ENCODE data around the gene PLLP. TPM values are rescaled to one million over a fixed set of nuclear protein-coding genes. Genes with fewer than 3 reads are reported as not detected.

The PLLP gene
- total and polyA plus RNA-seq, 2 experiments from 2014 or later = 1.3 to 6.1 TPM

GRCh38 chr16:57251352-57251751 lies 33.1 kb downstream of the PLLP start:
- Histone ChIP-seq H3K36me3 (ENCODE audit: insufficient read depth) (no peaks in the 10 kb centered on the region; the same call in 1 of the 2 replicates), H3K4me3 (no peak overlapping the region), H3K9me2 (ENCODE audit: insufficient read depth) (no peaks in the 10 kb centered on the region), H4K20me1 (replicated peaks; ENCODE audit: insufficient read depth) (no peaks in the 10 kb centered on the region), H3K79me2 (replicated peaks; ENCODE audit: insufficient read depth) (no peaks in the 10 kb centered on the region), H3F3A (replicated peaks; ENCODE audit: low read depth) (no peaks in the 10 kb centered on the region), H3K27me3 (ENCODE audit: insufficient read depth) (no peaks in the 10 kb centered on the region), H3K27ac (ENCODE audit: low read depth) (no peak overlapping the region), H2AFZ (no peak overlapping the region), H3K4me1 (ENCODE audit: insufficient read depth) (no peaks in the 10 kb centered on the region; the same call in 1 of the 2 replicates), H3K4me2 (no peak overlapping the region)
- Mint-ChIP-seq H3K4me3 (no peak overlapping the region), H3K27me3 (ENCODE audit: insufficient read depth, low read depth, poor library complexity) (peaks cover 13% of the 10 kb centered on the region), H3K36me3 (ENCODE audit: low read depth) (peaks cover 17% of the 10 kb centered on the region), H3K27ac (no peak overlapping the region), H3K9me3 (0 out of 3 replicates have a peak, but pooled peaks cover 5% of the 10 kb centered on the region), H3K4me1 (no peaks in the 10 kb centered on the region)
- ATAC-seq (no peak), DNase-seq (ENCODE audit: low spot score) (no peak)
- TF ChIP-seq CTCF (conservative IDR thresholded peaks at IDR 0.05; ENCODE audit: low read depth in 2 of 2) = no peak
- TF ChIP-seq ZNF462 (CRISPR knock-in tag; IDR thresholded peaks at IDR 0.05) = no peak
- TF ChIP-seq CREB1 (CRISPR knock-in tag; IDR thresholded peaks at IDR 0.05; ENCODE audit: low read depth) = no peak
- TF ChIP-seq ZNF331 (CRISPR knock-in tag; IDR thresholded peaks at IDR 0.05; ENCODE audit: low read depth) = no peak
- TF ChIP-seq, protein P1, sequence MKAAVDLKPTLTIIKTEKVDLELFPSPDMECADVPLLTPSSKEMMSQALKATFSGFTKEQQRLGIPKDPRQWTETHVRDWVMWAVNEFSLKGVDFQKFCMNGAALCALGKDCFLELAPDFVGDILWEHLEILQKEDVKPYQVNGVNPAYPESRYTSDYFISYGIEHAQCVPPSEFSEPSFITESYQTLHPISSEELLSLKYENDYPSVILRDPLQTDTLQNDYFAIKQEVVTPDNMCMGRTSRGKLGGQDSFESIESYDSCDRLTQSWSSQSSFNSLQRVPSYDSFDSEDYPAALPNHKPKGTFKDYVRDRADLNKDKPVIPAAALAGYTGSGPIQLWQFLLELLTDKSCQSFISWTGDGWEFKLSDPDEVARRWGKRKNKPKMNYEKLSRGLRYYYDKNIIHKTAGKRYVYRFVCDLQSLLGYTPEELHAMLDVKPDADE (IDR thresholded peaks at IDR 0.05) = no peak
- no peak for TF ChIP-seq JUNB (IDR thresholded peaks at IDR 0.05; ENCODE audit: unreplicated experiment)
- TF ChIP-seq NANOG (IDR thresholded peaks at IDR 0.05; ENCODE audit: borderline replicate concordance) = no peak
- no peak for TF ChIP-seq REST (IDR thresholded peaks at IDR 0.05; ENCODE audit: unreplicated experiment)
- TF ChIP-seq EZH2 (IDR thresholded peaks at IDR 0.05; ENCODE audit: low read depth, unreplicated experiment) = no peak

Data from GM23338 (cell line).